ENCODE measurements around the gene SSBP4.

DNA sequence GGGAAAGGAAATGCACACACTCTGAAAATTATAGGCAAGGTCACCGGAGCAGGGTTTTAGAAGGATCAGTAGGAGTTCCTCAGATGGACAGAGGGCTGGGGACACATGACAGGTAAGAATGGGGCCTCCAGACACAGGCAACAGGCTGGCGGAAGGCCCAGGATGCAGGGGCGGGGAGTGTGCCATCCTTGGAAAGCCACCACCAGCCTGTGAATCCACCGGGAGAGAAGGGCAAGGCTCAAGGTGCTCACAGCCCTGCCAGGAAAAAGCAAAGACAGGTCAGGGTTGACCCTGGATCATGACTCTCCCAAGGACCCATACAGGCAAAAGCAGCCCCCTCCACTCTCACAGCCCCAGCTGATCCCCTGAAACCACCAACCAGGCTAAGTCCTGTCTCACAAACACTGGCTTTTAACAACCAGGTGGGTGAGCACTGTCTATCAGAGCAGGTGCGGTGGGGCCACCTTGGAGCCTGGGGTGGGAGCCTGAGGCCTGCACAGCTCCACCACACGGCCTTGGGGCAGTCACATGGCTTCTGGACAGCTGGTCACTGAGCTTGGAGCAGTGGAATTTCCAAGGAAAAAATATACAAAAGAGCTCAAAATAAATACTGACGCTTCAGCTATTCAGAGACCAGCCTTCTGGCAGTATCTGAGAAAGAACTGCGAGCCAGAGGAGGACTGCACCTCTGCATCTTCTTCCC lies 54.0 kb downstream of the SSBP4 start:
- TF ChIP-seq EZH2phosphoT487 (IDR thresholded peaks at IDR 0.05; ENCODE audit: borderline replicate concordance, low read length): no peak
- TF ChIP-seq, protein P1, sequence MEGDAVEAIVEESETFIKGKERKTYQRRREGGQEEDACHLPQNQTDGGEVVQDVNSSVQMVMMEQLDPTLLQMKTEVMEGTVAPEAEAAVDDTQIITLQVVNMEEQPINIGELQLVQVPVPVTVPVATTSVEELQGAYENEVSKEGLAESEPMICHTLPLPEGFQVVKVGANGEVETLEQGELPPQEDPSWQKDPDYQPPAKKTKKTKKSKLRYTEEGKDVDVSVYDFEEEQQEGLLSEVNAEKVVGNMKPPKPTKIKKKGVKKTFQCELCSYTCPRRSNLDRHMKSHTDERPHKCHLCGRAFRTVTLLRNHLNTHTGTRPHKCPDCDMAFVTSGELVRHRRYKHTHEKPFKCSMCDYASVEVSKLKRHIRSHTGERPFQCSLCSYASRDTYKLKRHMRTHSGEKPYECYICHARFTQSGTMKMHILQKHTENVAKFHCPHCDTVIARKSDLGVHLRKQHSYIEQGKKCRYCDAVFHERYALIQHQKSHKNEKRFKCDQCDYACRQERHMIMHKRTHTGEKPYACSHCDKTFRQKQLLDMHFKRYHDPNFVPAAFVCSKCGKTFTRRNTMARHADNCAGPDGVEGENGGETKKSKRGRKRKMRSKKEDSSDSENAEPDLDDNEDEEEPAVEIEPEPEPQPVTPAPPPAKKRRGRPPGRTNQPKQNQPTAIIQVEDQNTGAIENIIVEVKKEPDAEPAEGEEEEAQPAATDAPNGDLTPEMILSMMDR (IDR thresholded peaks at IDR 0.05; ENCODE audit: low read depth, low read length, poor library complexity, severe bottlenecking): no peak
